ACC112 (cell line): Measurements from ENCODE around the gene GALNT3.

Experiments
- H2AFZ ChIP-seq: fragments of 200-600 bp; sonication (generic); one replicate; pipeline ENCODE4 v1.6.0; 2017; ENCODE audit warnings: antibody characterized with exemption, low read length; ENCODE audit not compliant: unreplicated experiment
- H3K27ac ChIP-seq: fragments of 200-600 bp; sonication (generic); 2 replicates; pipeline ENCODE4 v1.5.1; 2014; ENCODE audit warnings: low read depth, mild to moderate bottlenecking, antibody characterized with exemption, low read length, moderate library complexity
- H3K27me3 ChIP-seq: fragments of 200-600 bp; sonication (generic); 2 replicates; pipeline ENCODE4 v1.6.1; 2014; ENCODE audit warnings: mild to moderate bottlenecking, antibody characterized with exemption, low read length, moderate library complexity, mixed read lengths; ENCODE audit not compliant: insufficient read depth
- H3K36me3 ChIP-seq: fragments of 200-600 bp; sonication (generic); 2 replicates; pipeline ENCODE4 v1.6.1; 2016; ENCODE audit warnings: mild to moderate bottlenecking, antibody characterized with exemption, low read length, moderate library complexity, mixed read lengths; ENCODE audit not compliant: insufficient read depth
- H3K4me1 ChIP-seq: fragments of 200-600 bp; sonication (generic); one replicate; pipeline ENCODE4 v1.6.1; 2016; ENCODE audit warnings: low read length, mixed read lengths; ENCODE audit not compliant: insufficient read depth, unreplicated experiment, control insufficient read depth
- H3K4me3 ChIP-seq: fragments of 200-600 bp; sonication (generic); 2 replicates; pipeline ENCODE4 v1.5.1; 2014; ENCODE audit warnings: mild to moderate bottlenecking, low read depth, low read length
- H3K79me2 ChIP-seq: fragments of 200-600 bp; sonication (generic); one replicate; pipeline ENCODE4 v1.6.0; 2016; ENCODE audit warnings: low read length; ENCODE audit not compliant: control insufficient read depth, unreplicated experiment, insufficient read depth

GALNT3 gene

DNA sequence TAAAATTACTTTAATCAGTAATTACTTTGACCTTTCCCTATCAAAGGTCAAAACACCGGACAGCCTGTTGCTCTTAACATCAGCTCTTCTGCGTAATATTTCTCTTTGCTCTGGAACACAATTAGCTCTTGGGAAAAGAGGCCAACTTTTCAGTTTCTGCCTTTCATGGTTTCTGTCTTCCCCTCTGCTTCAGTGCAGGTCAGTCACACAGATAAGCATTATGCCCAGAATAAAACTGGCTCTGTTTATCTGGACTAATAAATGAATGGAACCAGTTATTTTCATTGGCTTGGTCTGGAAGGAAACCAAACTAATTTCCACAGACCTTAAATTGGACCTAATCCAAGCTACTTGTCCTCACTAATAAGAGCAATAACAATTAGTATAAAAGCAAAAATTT lies 26.2 kb upstream of the GALNT3 start:
- no peaks in the 10 kb centered on the region for H3K4me1 ChIP-seq
- no peaks in the 10 kb centered on the region for H3K27me3 ChIP-seq

DNA sequence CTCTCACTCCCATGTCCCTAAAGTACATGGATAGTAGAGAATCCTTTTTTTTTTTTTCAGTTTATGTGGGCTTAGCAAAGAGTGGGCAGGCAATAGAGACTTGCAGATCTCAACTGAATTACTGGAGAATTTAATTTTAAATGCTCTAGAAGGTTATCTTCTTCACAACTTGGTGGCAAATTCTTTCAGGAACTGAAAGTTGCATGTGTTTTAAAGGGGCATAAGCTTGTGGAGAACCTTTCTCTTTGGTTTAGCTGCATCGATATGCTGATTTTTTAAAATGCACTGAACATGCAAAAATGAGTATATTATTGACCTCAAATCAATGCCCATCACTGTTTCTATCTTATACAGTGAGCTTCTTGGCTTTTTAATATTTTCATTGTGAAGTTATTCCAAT lies 24.9 kb upstream of the GALNT3 start:
- H2AFZ ChIP-seq = no peak overlapping the region

More for the DNA sequence above, 26.2 kb upstream of the GALNT3 start:
- H3K36me3 ChIP-seq = no peaks in the 10 kb centered on the region
- H2AFZ ChIP-seq = no peak overlapping the region
- H3K27ac ChIP-seq = no peak overlapping the region
- H3K79me2 ChIP-seq = no peaks in the 10 kb centered on the region
- no peak overlapping the region for H3K4me3 ChIP-seq

DNA sequence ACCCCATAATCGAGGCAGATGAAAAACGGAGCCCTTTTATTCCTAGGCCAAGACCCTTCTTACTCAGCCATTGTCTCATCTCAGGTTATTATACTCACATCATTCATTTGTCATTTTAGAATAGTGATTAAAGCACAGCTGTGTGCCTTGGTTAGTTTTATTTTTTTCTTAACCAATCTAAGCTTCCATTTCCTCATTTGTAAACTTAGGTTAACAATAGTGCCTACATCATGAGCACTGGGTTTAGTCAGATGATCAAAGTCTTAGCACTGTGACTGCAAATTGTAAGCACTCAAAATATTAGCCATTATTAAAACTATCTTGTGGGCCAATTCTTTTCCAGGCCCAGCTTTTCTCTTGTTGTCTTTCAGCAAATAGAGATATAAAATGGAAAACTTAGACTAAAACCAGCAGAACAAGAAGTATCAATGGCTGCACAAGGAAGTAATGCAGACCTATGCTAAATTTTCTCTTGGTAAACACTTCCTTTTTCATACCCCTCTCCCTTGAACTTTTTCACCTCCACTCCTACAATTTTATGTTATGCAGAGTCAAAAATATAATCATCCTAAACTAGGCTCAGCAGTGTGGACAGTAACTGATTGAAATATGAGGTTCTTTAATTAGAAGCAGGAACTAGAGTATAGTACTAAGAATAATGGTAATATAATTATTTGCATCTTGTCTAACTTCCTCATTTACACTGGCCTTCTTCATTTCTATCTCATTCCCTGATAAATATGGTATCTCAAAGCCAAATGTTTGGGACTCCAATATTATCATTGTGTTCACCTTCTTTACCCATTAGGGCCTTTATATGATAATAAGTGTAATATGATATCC lies 21.5 kb upstream of the GALNT3 start:
- Histone ChIP-seq H3K27ac (no peak overlapping the region), H3K4me3 (no peak overlapping the region), H2AFZ (no peak overlapping the region)

More for the DNA sequence above, 24.9 kb upstream of the GALNT3 start:
- Histone ChIP-seq H3K4me3 (no peak overlapping the region), H3K27me3 (no peaks in the 10 kb centered on the region), H3K27ac (no peak overlapping the region), H3K79me2 (no peaks in the 10 kb centered on the region), H3K36me3 (no peaks in the 10 kb centered on the region), H3K4me1 (no peaks in the 10 kb centered on the region)

DNA sequence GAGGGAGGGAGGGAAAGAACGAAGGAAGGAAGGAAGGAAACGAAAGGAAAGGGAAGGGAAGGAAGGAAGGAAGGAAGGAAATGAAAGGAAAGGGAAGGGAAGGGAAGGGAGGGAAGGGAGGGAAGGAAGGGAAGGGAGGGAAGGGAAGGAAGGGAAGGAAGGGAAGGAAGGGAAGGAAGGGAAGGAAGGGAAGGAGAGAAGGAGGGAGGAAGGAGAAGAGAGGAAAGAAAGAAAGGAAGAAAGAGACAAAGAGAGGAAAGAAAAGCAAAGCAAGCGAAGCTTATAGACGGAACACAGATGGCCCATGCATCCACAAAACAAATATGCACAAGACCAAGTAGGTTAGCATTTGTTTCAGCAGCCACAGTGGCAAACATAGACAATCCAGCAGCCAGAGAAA lies 20.4 kb upstream of the GALNT3 start:
- H2AFZ ChIP-seq = no peak overlapping the region
- no peaks in the 10 kb centered on the region for H3K27me3 ChIP-seq
- H3K27ac ChIP-seq = no peak overlapping the region
- no peaks in the 10 kb centered on the region for H3K79me2 ChIP-seq
- no peaks in the 10 kb centered on the region for H3K4me1 ChIP-seq
- no peaks in the 10 kb centered on the region for H3K36me3 ChIP-seq
- H3K4me3 ChIP-seq = no peak overlapping the region

More for the DNA sequence above, 21.5 kb upstream of the GALNT3 start:
- H3K79me2 ChIP-seq = no peaks in the 10 kb centered on the region
- H3K4me1 ChIP-seq = no peaks in the 10 kb centered on the region
- H3K27me3 ChIP-seq = no peaks in the 10 kb centered on the region
- H3K36me3 ChIP-seq = no peaks in the 10 kb centered on the region

DNA sequence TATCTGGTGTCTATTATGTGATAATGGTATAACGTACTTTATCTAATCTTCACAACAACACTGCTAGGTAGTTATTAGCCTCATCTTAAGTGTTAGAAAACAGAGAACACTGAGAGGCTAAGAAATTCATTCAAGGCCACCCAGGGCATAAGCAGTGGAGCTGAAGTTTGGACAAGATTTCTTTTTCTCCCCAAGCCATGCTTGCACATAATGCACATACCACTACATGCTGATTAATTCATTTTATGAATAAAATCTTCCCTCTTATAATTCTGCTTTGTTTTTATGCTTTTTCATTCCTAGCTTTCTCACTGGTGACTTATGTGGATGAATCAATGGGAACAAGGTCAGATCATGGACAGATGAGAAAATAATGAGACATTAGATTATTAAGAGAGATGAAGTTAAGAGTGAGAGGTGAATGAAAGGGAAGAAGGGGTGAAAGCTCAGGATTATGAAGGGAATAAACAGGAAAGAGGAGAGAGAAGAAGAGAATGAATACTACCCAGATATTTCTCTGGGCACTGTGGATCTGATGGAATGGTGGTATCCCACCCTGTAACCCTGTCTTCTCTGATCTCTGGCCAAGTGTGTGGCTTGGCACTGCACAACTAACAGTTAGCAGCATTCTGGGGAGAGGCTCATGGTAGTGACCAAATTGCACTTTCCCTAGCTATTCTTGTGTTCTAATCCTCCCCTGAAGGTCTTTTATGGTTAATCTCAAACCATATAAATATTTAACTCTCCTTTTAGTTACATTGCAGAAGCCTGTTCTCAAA lies 17.7 kb upstream of the GALNT3 start:
- Histone ChIP-seq H3K27me3 (no peaks in the 10 kb centered on the region), H3K27ac (no peak overlapping the region), H2AFZ (no peak overlapping the region), H3K4me1 (no peaks in the 10 kb centered on the region), H3K4me3 (no peak overlapping the region), H3K36me3 (no peaks in the 10 kb centered on the region), H3K79me2 (no peaks in the 10 kb centered on the region)

DNA sequence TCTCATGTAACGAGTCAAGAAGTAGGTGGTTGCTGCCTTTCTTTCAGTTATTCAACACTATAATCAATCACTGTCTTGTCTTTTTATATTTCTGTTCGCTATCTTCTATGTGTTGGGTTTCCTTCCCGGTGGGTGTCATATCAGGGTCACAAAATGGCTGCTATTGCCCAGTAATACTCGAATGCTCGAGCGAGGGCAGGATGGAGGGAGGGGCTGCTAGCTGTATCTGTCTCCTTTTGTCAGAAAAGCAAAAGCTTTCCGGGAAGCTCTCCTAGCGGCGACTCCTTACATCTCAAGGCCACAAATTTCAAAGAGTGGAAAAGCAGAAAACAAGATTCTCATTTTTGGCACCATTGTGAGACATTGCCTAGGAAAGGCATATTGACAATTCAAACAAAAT lies 16.4 kb upstream of the GALNT3 start:
- Histone ChIP-seq H3K27ac (no peak overlapping the region), H3K36me3 (no peaks in the 10 kb centered on the region), H3K79me2 (no peaks in the 10 kb centered on the region), H3K4me1 (no peaks in the 10 kb centered on the region), H2AFZ (no peak overlapping the region), H3K4me3 (no peak overlapping the region), H3K27me3 (no peaks in the 10 kb centered on the region)

DNA sequence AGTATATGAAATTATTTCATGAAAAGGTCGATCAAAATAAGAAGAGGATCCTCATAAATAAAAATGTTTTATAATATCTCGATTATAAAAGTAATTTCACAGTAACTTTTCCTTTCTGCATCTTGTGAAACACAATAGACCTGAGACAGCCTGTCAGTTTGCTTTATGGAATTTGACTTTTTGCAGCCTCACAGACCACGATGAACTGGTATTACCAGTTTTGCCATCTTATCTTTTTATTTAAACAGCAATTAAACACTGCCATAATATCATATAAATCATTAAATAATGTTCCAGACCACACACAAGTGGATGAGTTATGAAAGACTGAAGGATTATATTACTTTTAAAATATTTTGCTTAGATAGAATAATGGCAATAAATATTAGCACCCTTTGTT lies 10.7 kb upstream of the GALNT3 start:
- Histone ChIP-seq H3K4me3 (no peak overlapping the region), H3K27me3 (no peaks in the 10 kb centered on the region), H2AFZ (no peak overlapping the region), H3K36me3 (no peaks in the 10 kb centered on the region), H3K27ac (no peak overlapping the region), H3K4me1 (no peaks in the 10 kb centered on the region), H3K79me2 (no peaks in the 10 kb centered on the region)

DNA sequence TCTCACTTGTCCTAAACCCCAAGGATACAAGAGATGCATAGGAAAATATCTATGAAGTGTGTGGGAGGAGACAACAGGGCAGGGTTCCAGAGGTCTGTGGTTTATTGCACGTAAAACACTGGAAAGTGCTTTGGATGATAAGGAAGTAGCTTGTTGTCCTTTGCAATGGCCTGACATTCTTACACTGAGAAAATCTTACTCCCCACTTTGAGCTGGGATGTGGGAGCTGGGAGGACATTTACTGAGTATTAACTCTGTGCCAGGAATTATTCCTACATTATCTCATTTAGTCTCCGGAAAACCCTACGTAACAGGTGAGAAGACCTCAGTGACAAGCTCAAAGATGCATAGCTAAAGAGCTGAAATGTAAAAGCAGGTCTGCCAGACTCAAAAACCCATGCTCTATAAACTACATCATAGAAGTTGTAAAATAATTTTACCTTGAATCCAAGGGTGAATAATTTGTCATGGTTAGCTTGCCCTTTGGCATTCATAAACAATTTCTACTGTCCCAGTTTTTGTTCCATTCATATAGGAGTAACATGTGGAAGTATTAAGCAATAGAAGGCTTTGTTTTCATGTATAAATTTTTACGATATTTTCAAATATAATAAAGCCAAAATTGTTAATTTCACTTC lies 9.2 kb upstream of the GALNT3 start:
- no peak overlapping the region for H3K27ac ChIP-seq
- H3K4me1 ChIP-seq = no peaks in the 10 kb centered on the region
- no peak overlapping the region for H2AFZ ChIP-seq
- H3K79me2 ChIP-seq = no peaks in the 10 kb centered on the region
- H3K4me3 ChIP-seq = no peak overlapping the region
- H3K36me3 ChIP-seq = no peaks in the 10 kb centered on the region
- no peaks in the 10 kb centered on the region for H3K27me3 ChIP-seq

DNA sequence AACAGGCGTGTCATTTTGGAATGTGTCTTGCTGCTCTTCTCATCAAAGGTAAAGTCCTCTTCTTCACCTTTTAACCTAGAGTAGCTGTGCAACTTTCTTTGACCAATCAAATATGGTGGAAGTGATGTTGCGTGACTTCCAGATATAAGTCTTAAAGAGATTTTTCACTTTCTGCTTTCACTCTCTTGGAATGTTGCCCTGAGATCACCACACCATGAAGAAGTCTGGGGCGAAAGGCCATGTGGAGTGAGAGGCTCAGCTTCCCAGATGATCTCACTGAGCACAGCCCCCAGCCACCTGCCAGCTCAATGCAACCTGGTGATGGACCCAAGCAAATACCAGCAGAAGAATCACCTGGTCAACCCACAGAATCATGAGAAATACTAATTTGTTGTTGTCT lies 7.1 kb upstream of the GALNT3 start:
- no peak overlapping the region for H3K4me3 ChIP-seq
- no peaks in the 10 kb centered on the region for H3K4me1 ChIP-seq
- no peaks in the 10 kb centered on the region for H3K36me3 ChIP-seq
- H2AFZ ChIP-seq = no peak overlapping the region
- no peaks in the 10 kb centered on the region for H3K79me2 ChIP-seq
- H3K27me3 ChIP-seq = no peaks in the 10 kb centered on the region
- H3K27ac ChIP-seq = no peak overlapping the region

DNA sequence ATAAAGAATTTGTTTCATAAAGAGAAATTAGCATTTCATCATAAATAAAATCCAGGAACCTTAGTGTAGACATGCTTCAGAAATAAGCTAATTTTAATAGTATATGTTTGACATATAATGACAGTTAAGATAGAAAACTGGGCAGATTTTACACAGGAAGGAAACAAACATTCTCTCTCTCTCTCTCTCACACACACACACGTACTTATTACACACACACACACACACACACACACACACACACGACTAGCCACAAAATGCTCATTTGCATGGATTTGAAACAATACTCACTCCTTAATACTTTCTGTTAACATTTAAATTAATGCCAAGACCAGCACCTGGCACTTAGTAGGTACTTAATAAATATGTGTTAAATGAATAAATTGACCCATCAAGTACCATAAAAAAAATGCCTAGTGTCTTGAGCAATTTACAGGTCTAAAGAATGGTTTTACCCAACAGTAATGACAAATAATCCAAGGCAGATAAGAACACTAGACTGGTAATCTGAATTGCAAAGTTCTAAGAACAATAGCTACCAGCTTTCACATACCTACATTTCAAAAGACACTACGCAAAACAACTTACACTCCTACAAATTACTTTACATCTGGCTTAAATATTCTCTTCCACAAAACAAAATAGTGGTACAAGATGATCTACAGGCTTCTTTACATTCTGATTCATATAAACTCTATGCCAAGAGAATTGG lies 2.9 kb upstream of the GALNT3 start:
- Histone ChIP-seq H3K79me2 (no peaks in the 10 kb centered on the region), H3K4me1 (peaks cover 4% of the 10 kb centered on the region), H3K4me3 (no peak overlapping the region), H3K27ac (no peak overlapping the region), H3K36me3 (no peaks in the 10 kb centered on the region), H3K27me3 (peaks cover 28% of the 10 kb centered on the region), H2AFZ (no peak overlapping the region)
